Neural cell (in vitro differentiated cells): ENCODE results near the gene PREB. TPM values are rescaled to one million over a fixed set of nuclear protein-coding genes. Genes with fewer than 3 reads are reported as not detected.

ENCODE experiments used
- H2AFZ ChIP-seq: fragments of 200-600, 300-800 bp; sonication (generic), shearing (Covaris generic); 2 replicates; pipeline ENCODE4 v1.6.0; 2014; ENCODE audit warnings: low read depth, mild to moderate bottlenecking, antibody characterized with exemption, low read length, moderate library complexity
- H3F3A ChIP-seq: fragments of 200-600 bp; shearing (Covaris generic); 2 replicates; pipeline ENCODE4 v1.6.1; 2016; ENCODE audit warnings: mild to moderate bottlenecking, moderate library complexity, mixed read lengths, antibody characterized with exemption, low read length; ENCODE audit not compliant: insufficient read depth, poor library complexity, severe bottlenecking
- H3K27ac ChIP-seq: fragments of 200-600, 300-800 bp; sonication (generic), shearing (Covaris generic); 2 replicates; pipeline ENCODE4 v1.5.1; 2014; ENCODE audit warnings: mild to moderate bottlenecking, low read length, moderate library complexity
- H3K27me3 ChIP-seq: fragments of 300-800, 200-600 bp; sonication (generic), shearing (Covaris generic); 2 replicates; pipeline ENCODE4 v1.6.0; 2014; ENCODE audit warnings: mild to moderate bottlenecking, low read depth, low read length, moderate library complexity; ENCODE audit not compliant: insufficient read depth
- H3K36me3 ChIP-seq: fragments of 300-800, 200-600 bp; sonication (generic), shearing (Covaris generic); 2 replicates; pipeline ENCODE4 v1.5.1; 2014; ENCODE audit warnings: mild to moderate bottlenecking, antibody characterized with exemption, low read length, moderate library complexity; ENCODE audit not compliant: insufficient read depth
- H3K4me2 ChIP-seq: fragments of 300-800, 200-600 bp; sonication (generic), shearing (Covaris generic); 2 replicates; pipeline ENCODE4 v1.6.0; 2014; ENCODE audit warnings: mild to moderate bottlenecking, low read length
- H3K4me3 ChIP-seq: fragments of 300-800, 200-600 bp; sonication (generic), shearing (Covaris generic); 2 replicates; pipeline ENCODE4 v1.5.1; 2014; ENCODE audit warnings: mild to moderate bottlenecking, low read length, moderate library complexity
- H3K79me2 ChIP-seq: fragments of 200-600 bp; shearing (Covaris generic); replicated peaks from 2 replicates; pipeline ENCODE4 v1.6.0; 2014; ENCODE audit warnings: mild to moderate bottlenecking, low read length, moderate library complexity; ENCODE audit not compliant: insufficient read depth
- H3K9ac ChIP-seq: fragments of 300-800, 200-600 bp; sonication (generic), shearing (Covaris generic); 2 replicates; pipeline ENCODE4 v1.6.1; 2016; ENCODE audit warnings: mild to moderate bottlenecking, low read length, mixed read lengths
- H3K9me2 ChIP-seq: fragments of 200-600 bp; shearing (Covaris generic); 2 replicates; pipeline ENCODE4 v1.6.1; 2016; ENCODE audit warnings: mild to moderate bottlenecking, low read length, mixed read lengths; ENCODE audit not compliant: insufficient read depth
- H3K9me3 ChIP-seq: fragments of 200-600, 300-800 bp; sonication (generic), shearing (Covaris generic); 2 replicates; pipeline ENCODE4 v1.6.1; 2016; ENCODE audit warnings: mild to moderate bottlenecking, mixed run types, low read length, moderate library complexity, mixed read lengths
- H4K20me1 ChIP-seq: fragments of 200-600 bp; shearing (Covaris generic); 2 replicates; pipeline ENCODE4 v1.6.1; 2016; ENCODE audit warnings: mild to moderate bottlenecking, mixed run types; ENCODE audit not compliant: insufficient read depth
- CTCF ChIP-seq: fragments of 450-650 bp; IDR thresholded peaks from 2 replicates; pipeline ENCODE4 v1.5.1; 2014; ENCODE audit warnings: antibody characterized with exemption, mild to moderate bottlenecking, moderate library complexity; ENCODE audit not compliant: poor library complexity, severe bottlenecking
- EP300 ChIP-seq: fragments of 450-650 bp; conservative IDR thresholded peaks from 2 replicates; pipeline ENCODE4 v1.6.1; 2014; ENCODE audit warnings: antibody characterized with exemption, mild to moderate bottlenecking, moderate library complexity; ENCODE audit not compliant: poor library complexity, severe bottlenecking
- EZH2 ChIP-seq: fragments of 200-600, 300-800 bp; shearing (Covaris generic), sonication (generic); IDR thresholded peaks from 2 replicates; pipeline ENCODE4 v1.6.1; 2014; ENCODE audit warnings: antibody characterized with exemption, low read length, borderline replicate concordance, mild to moderate bottlenecking; ENCODE audit not compliant: insufficient read depth, poor library complexity, severe bottlenecking
- MXI1 ChIP-seq: fragments of 450-650 bp; conservative IDR thresholded peaks from 2 replicates; pipeline ENCODE4 v1.6.1; 2014; ENCODE audit warnings: antibody characterized with exemption, mild to moderate bottlenecking; ENCODE audit not compliant: poor library complexity, severe bottlenecking
- POLR2AphosphoS5 ChIP-seq: IDR thresholded peaks from 2 replicates; pipeline ENCODE4 v1.6.1; 2012
- RAD21 ChIP-seq: fragments of 450-650 bp; conservative IDR thresholded peaks from 2 replicates; pipeline ENCODE4 v1.6.1; 2014; ENCODE audit warnings: antibody characterized with exemption, mild to moderate bottlenecking, moderate library complexity
- REST ChIP-seq: IDR thresholded peaks from 2 replicates; pipeline ENCODE4 v1.6.1; 2012; ENCODE audit warnings: borderline replicate concordance
- SMC3 ChIP-seq: fragments of 450-650 bp; conservative IDR thresholded peaks from 2 replicates; pipeline ENCODE4 v1.6.1; 2014; ENCODE audit warnings: antibody characterized with exemption, mild to moderate bottlenecking, moderate library complexity; ENCODE audit not compliant: poor library complexity
- TAF1 ChIP-seq: IDR thresholded peaks from 2 replicates; pipeline ENCODE4 v1.6.1; 2012; ENCODE audit warnings: low read depth
- polyA plus RNA-seq: library from polyadenylated mRNA; depleted of rRNA; stranded (reverse); fragments of >200 nt; gene quantifications from 2 replicates; pipeline ENCODE4 v1.2.3, GENCODE V29; 2014

The PREB gene
- polyA plus RNA-seq, 1 donor from 2014 or later, result 121 TPM

DNA sequence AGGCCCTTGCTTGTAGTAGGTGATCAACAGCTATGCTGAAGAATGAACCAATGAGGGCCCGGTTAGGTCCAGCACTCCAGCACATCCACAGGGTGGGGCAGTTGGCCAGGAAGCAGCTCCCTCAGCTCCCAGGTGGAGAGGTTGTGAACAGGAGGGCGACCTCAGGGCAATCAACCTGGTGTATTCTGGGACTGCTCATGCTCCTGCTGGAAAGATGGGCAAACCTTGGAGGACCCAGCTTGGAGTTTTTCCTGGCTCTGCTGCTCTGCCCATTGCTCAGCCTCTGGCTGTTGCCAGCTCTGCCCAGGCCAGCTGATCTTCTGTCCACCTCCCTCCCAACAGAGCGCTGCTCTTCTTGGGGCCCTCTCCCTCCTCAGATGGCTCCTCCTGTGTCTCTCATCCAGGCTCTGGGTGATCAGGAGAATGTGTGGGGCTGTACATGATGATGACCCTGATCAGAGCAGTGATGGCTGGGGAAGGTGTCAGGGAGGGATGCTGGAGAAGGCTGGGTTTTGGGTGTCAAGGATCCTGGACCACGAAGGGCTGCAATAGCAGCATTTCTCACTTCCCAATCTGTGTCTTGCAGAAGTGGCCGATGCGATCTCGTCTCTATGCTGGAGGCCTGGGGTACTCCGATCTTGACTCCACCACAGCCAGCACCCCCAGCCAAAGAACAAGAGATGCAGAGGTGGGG lies 17.8 kb upstream of the PREB start:
- TF ChIP-seq SMC3 (no peak), MXI1 (no peak), RAD21 (no peak), TAF1 (no peak), POLR2AphosphoS5 (no peak), EZH2 (no peak), CTCF (no peak), EP300 (no peak), REST (no peak)
- H3K27me3 ChIP-seq, result no peaks in the 10 kb centered on the region
- H2AFZ ChIP-seq, result no peak overlapping the region
- no peaks in the 10 kb centered on the region for H3F3A ChIP-seq
- H4K20me1 ChIP-seq, result no peaks in the 10 kb centered on the region
- no peak overlapping the region for H3K4me3 ChIP-seq
- no peaks in the 10 kb centered on the region for H3K79me2 ChIP-seq
- no peaks in the 10 kb centered on the region for H3K9me2 ChIP-seq
- H3K4me2 ChIP-seq, result no peak overlapping the region
- no peak overlapping the region for H3K27ac ChIP-seq
- H3K36me3 ChIP-seq, result no peaks in the 10 kb centered on the region
- no peaks in the 10 kb centered on the region for H3K9me3 ChIP-seq
- no peak overlapping the region for H3K9ac ChIP-seq

GRCh38 chr2:27150639-27151230 lies 16.3 kb upstream of the PREB start:
- Histone ChIP-seq H3F3A (no peaks in the 10 kb centered on the region), H3K27me3 (no peaks in the 10 kb centered on the region), H3K79me2 (no peaks in the 10 kb centered on the region), H3K36me3 (no peaks in the 10 kb centered on the region), H4K20me1 (no peaks in the 10 kb centered on the region), H3K4me2 (no peak overlapping the region), H2AFZ (no peak overlapping the region), H3K27ac (no peak overlapping the region), H3K9me2 (no peaks in the 10 kb centered on the region), H3K9ac (no peak overlapping the region), H3K4me3 (no peak overlapping the region), H3K9me3 (no peaks in the 10 kb centered on the region)
- TF ChIP-seq SMC3 (no peak), TAF1 (no peak), MXI1 (no peak), POLR2AphosphoS5 (no peak), RAD21 (no peak), EZH2 (no peak), REST (no peak), CTCF (no peak), EP300 (no peak)
